ENCODE results near the gene LRRD1. TPM values are rescaled to one million over a fixed set of nuclear protein-coding genes. Genes with fewer than 3 reads are reported as not detected.

LRRD1 gene
- total and polyA plus RNA-seq, 9 of the 15 experiments (the other 6 are each of a cell fraction or from before 2014, with no cell fraction given) = 0.07 to 0.15 TPM; not detected in 7

GRCh38 chr7:92161271-92161670 lies 17.7 kb downstream of the LRRD1 start (continued):
- TF ChIP-seq TBL1XR1 (IDR thresholded peaks at IDR 0.05; ENCODE audit: low read length in 2 of 2) (peak in 1 of 2 experiments; percentile 75; a peak in 2 of 4 replicates), ATF6 (CRISPR knock-in tag; IDR thresholded peaks at IDR 0.05) (no peak), CBFB (CRISPR knock-in tag; IDR thresholded peaks at IDR 0.05) (no peak), DMBX1 (CRISPR knock-in tag; IDR thresholded peaks at IDR 0.05; ENCODE audit: borderline replicate concordance) (no peak), SNAPC5 (CRISPR knock-in tag; IDR thresholded peaks at IDR 0.05) (no peak), ILF3 (IDR thresholded peaks at IDR 0.05; ENCODE audit: borderline replicate concordance) (no peak), CC2D1A (IDR thresholded peaks at IDR 0.05) (no peak), RFX7 (CRISPR knock-in tag; IDR thresholded peaks at IDR 0.05) (no peak), ZNF253 (CRISPR knock-in tag; conservative IDR thresholded peaks at IDR 0.05) (no peak), ATF4 (CRISPR knock-in tag; IDR thresholded peaks at IDR 0.05) (no peak), SIRT6 (IDR thresholded peaks at IDR 0.05; ENCODE audit: low read depth, low read length) (no peak), ZC3H11A (IDR thresholded peaks at IDR 0.05; ENCODE audit: low read depth, low read length) (no peak), HOXB6 (CRISPR knock-in tag; IDR thresholded peaks at IDR 0.05; ENCODE audit: borderline replicate concordance) (no peak), GATAD2A (IDR thresholded peaks at IDR 0.05) (no peak), JUNB (CRISPR knock-in tag; conservative IDR thresholded peaks at IDR 0.05) (no peak), ADNP (tag; IDR thresholded peaks at IDR 0.05) (no peak), KDM2B (CRISPR knock-in tag; IDR thresholded peaks at IDR 0.05) (no peak), ZNF311 (CRISPR knock-in tag; IDR thresholded peaks at IDR 0.05) (no peak), CBX8 (IDR thresholded peaks at IDR 0.05; ENCODE audit: borderline replicate concordance, extremely low read depth, low read depth, low read length, poor library complexity, severe bottlenecking) (no peak), RUNX1 (IDR thresholded peaks at IDR 0.05; ENCODE audit: low read depth) (no peak), TAF1 (IDR thresholded peaks at IDR 0.05; ENCODE audit: control insufficient read depth, extremely low read depth, insufficient read depth, low read length, severe bottlenecking) (no peak), CREB3 (tag; conservative IDR thresholded peaks at IDR 0.05; ENCODE audit: low read depth) (no peak), TRIM28 (IDR thresholded peaks at IDR 0.05) (no peak), MCM3 (IDR thresholded peaks at IDR 0.05) (no peak), PCBP2 (IDR thresholded peaks at IDR 0.05; ENCODE audit: low read depth, low read length, poor library complexity, severe bottlenecking) (no peak), NONO (IDR thresholded peaks at IDR 0.05; ENCODE audit: low read depth in 2 of 2, low read length in 1 of 2) (no peak), FOXJ2 (tag; IDR thresholded peaks at IDR 0.05) (peak; percentile 57; the same call in 1 of the 2 replicates), ZNF445 (CRISPR knock-in tag; IDR thresholded peaks at IDR 0.05; ENCODE audit: low read depth) (no peak), ARID2 (IDR thresholded peaks at IDR 0.05) (no peak)

All from K562 (cell line).